PFSK-1 (cell line): ENCODE data around the gene TP53TG5.

Source experiments
- POLR2AphosphoS5 ChIP-seq: IDR thresholded peaks from 2 replicates; pipeline ENCODE4 v1.6.1; 2012; ENCODE audit warnings: low read depth, mild to moderate bottlenecking, control low read depth, low read length, moderate library complexity
- SIN3A ChIP-seq: IDR thresholded peaks from 2 replicates; pipeline ENCODE4 v1.6.1; 2012; ENCODE audit warnings: mild to moderate bottlenecking, low read length, moderate library complexity, borderline replicate concordance; ENCODE audit not compliant: insufficient read depth

DNA sequence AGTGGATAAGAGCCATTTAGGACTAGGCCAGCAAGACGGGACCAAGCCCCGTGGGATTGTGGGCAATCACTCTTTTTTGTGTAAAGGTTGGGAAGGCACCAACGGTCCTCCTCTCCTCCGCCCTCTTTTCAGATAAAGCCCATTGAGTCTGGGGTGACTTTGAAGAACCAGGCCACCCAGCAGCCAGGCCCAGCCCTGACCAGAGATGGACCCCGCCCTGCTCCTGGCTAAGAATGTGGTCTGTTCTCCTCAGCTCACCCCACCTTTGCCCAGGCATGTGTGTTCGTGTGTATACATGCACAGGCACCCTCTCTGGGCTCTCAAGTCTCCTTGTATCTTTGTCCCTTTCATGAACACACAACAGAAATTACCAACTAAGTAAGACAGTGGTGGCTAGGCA lies 39.0 kb downstream of the TP53TG5 start:
- no peak for TF ChIP-seq SIN3A
- no peak for TF ChIP-seq POLR2AphosphoS5
